Gastroesophageal sphincter (tissue), 4 donors: ENCODE data around the gene FGF3. TPM values are rescaled to one million over a fixed set of nuclear protein-coding genes. Genes with fewer than 3 reads are reported as not detected.

Source experiments
- ATAC-seq: fragments of 150-250 bp; one replicate; pipeline ENCODE4 v1.9.1; 2016; ENCODE audit warnings: mild to moderate bottlenecking, moderate library complexity
- H3K27ac ChIP-seq, 4 donors: fragments of 200-600 bp; sonication (generic) in 3 of 4; 1 replicate in 3 of 4; 2 replicates in 1 of 4; pipeline ENCODE4 v1.5.1; 2016 to 2019
- H3K27me3 ChIP-seq: fragments of 200-600 bp; sonication (generic); one replicate; pipeline ENCODE4 v1.5.1; 2019
- H3K36me3 ChIP-seq, 2 donors: fragments of 200-600 bp; sonication (generic); one replicate each; pipeline ENCODE4 v1.5.1; 2019; ENCODE audit warnings: control low read depth in 1 of 2
- H3K4me1 ChIP-seq, 3 donors: fragments of 200-600 bp; sonication (generic); 1 replicate in 2 of 3; 2 replicates in 1 of 3; pipeline ENCODE4 v1.5.1; 2016 to 2019; ENCODE audit warnings: control low read depth in 2 of 3
- H3K4me3 ChIP-seq, 2 donors: fragments of 200-600 bp; sonication (generic); one replicate each; pipeline ENCODE4 v1.5.1; 2019; ENCODE audit warnings: mild to moderate bottlenecking in 1 of 2, moderate library complexity in 1 of 2
- H3K9me3 ChIP-seq, 3 donors: fragments of 200-600 bp; sonication (generic); one replicate each; pipeline ENCODE4 v1.5.1; 2017 to 2019; ENCODE audit warnings: control low read depth in 2 of 3
- EP300 ChIP-seq: sonication (generic); formaldehyde crosslinking; IDR thresholded peaks from one replicate; pipeline ENCODE4 v1.6.1; 2017; ENCODE audit warnings: antibody characterized with exemption, mild to moderate bottlenecking
- POLR2A ChIP-seq, 2 donors: fragments of 450-650 bp; IDR thresholded peaks; one replicate each; pipeline ENCODE4 v1.6.1; 2017; ENCODE audit warnings: antibody characterized with exemption in 2 of 2, mild to moderate bottlenecking in 2 of 2, moderate library complexity in 1 of 2
- POLR2AphosphoS5 ChIP-seq: sonication (generic); formaldehyde crosslinking; IDR thresholded peaks from one replicate; pipeline ENCODE4 v1.6.1; 2017; ENCODE audit warnings: antibody characterized with exemption
- WGBS, 2 donors: methylation state at CpG; one replicate each; pipeline ENCODE4 v1.1.5; 2018; ENCODE audit warnings: low coverage in 1 of 2; 5-methylcytosine and 5-hydroxymethylcytosine counted together
- total RNA-seq, 4 donors: library from RNA; depleted of rRNA; stranded (reverse); fragments of >200 nt; gene quantifications; one replicate each; pipeline ENCODE4 v1.1.0, GENCODE V29; 2016
- TF ChIP-seq, protein P1 (sequence below), 4 experiments: fragments of 200-600 bp in 2 of 4; fragments of 450-650 bp in 2 of 4; sonication (generic) in 1 of 4; IDR thresholded peaks; one replicate each; pipeline ENCODE4 v1.5.1; 2017 to 2019; ENCODE audit warnings: antibody characterized with exemption in 4 of 4, mild to moderate bottlenecking in 2 of 4, moderate library complexity in 2 of 4

Gene FGF3
- not detected for total RNA-seq

DNA sequence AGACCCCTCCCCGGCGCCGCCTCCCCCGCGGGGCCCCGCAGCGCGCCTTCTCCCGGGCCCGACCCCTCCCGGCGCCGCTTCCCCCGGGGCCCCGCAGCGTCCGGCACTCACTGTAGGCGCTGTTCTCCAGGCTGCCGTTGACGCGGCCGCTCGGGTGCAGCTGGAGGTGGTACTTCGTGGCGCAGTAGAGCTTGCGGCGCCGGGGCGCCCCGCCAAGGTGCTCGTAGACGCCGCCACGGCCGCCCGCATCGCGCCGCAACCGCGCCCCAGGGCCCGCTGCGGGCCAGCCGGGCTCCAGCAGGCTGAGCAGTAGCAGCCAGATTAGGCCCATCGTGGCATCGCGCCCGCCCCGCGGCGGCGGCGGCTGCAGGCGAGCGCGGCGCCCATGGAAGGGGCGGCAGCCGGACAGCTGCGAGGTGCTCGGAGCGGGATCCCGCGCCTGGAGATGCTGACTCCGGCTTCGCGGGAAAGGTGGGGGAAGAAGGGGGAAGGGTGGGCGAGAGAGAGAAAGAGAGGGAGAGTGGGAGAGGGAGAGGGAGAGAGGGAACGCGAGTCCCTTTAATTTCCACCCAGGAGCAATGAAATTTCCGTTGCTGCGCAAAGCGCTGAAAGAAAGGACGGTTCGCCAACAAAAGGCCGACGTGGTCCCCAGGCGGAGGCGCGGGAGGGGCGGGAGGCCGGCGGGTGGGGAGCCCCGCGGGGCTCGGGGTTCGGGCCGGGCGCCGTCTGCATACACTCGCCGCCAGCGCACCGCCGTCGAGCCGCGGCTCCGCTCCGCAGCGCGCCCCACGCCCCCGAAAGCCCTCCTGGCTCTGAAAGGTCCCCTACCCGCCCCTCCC lies at the start of gene FGF3:
FGF3 (minus strand) TSS at position 814 of the 839 bp plus-strand sequence; CDS start at position 331, 483 bp downstream.
- WGBS, 2 donors = no CpG with 5 or more reads among the region's 105 CpGs
- peaks cover 100% of the 10 kb centered on the region for H3K27me3 ChIP-seq
- TF ChIP-seq EP300 = no peak
- no peak for TF ChIP-seq POLR2A (IDR thresholded peaks at IDR 0.05)
- TF ChIP-seq POLR2AphosphoS5 = no peak
- TF ChIP-seq, protein P1, sequence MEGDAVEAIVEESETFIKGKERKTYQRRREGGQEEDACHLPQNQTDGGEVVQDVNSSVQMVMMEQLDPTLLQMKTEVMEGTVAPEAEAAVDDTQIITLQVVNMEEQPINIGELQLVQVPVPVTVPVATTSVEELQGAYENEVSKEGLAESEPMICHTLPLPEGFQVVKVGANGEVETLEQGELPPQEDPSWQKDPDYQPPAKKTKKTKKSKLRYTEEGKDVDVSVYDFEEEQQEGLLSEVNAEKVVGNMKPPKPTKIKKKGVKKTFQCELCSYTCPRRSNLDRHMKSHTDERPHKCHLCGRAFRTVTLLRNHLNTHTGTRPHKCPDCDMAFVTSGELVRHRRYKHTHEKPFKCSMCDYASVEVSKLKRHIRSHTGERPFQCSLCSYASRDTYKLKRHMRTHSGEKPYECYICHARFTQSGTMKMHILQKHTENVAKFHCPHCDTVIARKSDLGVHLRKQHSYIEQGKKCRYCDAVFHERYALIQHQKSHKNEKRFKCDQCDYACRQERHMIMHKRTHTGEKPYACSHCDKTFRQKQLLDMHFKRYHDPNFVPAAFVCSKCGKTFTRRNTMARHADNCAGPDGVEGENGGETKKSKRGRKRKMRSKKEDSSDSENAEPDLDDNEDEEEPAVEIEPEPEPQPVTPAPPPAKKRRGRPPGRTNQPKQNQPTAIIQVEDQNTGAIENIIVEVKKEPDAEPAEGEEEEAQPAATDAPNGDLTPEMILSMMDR (IDR thresholded peaks at IDR 0.05) = no peak
- no peak for ATAC-seq
- no peak within 1 kb of the TSS for H3K27ac ChIP-seq
- H3K9me3 ChIP-seq = no peaks in the 10 kb centered on the region
- H3K4me1 ChIP-seq = peaks cover 0 to 23% (median 0%) of the 10 kb centered on the region in 3 donors
- H3K4me3 ChIP-seq = no peak within 1 kb of the TSS
- H3K36me3 ChIP-seq = no peaks in the 10 kb centered on the region

DNA sequence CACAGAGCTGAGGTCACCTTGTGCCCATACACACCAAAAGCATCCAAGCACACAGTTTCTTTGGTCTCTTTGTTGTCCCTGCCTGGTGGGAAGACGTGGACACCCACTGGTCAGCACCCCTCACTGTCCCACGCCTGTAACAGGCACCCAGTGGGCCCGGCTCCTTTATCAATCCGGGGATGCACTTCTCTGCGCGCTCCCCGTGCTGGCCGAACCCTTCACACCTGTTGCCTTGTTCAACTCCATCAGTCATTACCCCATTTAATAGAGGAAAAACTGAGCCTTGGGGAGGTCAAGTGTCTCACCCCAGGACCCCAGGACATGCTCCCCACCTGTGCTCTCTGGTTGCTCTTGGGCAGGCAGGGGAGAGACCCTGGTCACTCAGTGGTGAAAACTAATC lies 49.7 kb upstream of the FGF3 start:
- Histone ChIP-seq H3K27me3 (peaks cover 50% of the 10 kb centered on the region), H3K4me3 (no peak overlapping the region), H3K36me3 (no peaks in the 10 kb centered on the region), H3K4me1 (no peaks in the 10 kb centered on the region), H3K9me3 (no peaks in the 10 kb centered on the region), H3K27ac (no peak overlapping the region)
- ATAC-seq = no peak
- no peak for TF ChIP-seq EP300
- TF ChIP-seq, protein P1 (IDR thresholded peaks at IDR 0.05) = no peak
- 95% methylated on average over 8 of the region's 8 CpGs; no CpG with 5 or more reads in 1 of the 2 donors for WGBS, 2 donors

DNA sequence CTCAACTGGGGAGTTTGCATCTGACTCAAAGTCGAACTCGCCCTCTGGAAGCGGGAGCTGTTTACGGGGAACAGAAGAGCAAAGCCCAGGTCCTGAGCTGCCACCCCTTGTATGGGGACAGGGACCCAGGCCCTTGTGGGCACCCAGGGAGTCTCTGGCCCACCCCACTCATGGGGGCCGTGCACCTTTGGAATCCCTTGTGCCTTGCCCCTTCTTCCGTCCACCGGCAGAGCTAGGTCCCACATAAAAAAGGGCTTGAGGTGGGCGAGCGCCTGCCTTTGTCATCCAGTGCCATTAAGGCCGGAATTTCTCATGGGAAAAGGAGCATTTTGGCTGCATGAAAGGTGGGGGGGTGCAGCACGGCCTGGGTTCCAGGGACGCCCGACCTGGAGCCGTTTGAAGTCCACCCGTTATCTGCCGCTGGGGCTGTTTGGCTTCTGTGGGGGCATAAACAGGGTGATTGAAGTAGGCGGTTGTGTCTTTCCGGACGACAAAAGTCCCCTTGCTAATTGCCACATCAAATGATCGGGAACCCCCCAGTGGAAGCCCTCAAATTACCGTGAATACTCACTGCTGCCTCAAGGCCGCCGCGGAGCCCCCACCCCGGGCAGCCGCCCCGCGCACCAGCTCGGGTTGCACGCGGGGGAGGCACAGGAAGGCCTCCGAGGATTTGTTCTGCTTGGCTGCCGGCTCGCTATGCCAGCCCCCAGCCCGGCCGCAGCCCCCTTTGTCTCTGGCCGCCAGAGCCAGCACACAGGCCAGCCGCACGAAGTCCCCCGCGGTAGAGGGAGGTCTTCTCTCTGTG lies 49.0 kb upstream of the FGF3 start:
- Histone ChIP-seq H3K27ac (no peak overlapping the region), H3K4me1 (no peaks in the 10 kb centered on the region), H3K27me3 (peaks cover 56% of the 10 kb centered on the region), H3K9me3 (no peaks in the 10 kb centered on the region), H3K36me3 (no peaks in the 10 kb centered on the region), H3K4me3 (no peak overlapping the region)
- ATAC-seq = no peak
- 73% methylated on average over 8 of the region's 41 CpGs; no CpG with 5 or more reads in 1 of the 2 donors for WGBS, 2 donors
- TF ChIP-seq, protein P1 (IDR thresholded peaks at IDR 0.05) = no peak
- TF ChIP-seq POLR2AphosphoS5 = no peak
- no peak for TF ChIP-seq EP300
- TF ChIP-seq POLR2A (IDR thresholded peaks at IDR 0.05) = no peak

DNA sequence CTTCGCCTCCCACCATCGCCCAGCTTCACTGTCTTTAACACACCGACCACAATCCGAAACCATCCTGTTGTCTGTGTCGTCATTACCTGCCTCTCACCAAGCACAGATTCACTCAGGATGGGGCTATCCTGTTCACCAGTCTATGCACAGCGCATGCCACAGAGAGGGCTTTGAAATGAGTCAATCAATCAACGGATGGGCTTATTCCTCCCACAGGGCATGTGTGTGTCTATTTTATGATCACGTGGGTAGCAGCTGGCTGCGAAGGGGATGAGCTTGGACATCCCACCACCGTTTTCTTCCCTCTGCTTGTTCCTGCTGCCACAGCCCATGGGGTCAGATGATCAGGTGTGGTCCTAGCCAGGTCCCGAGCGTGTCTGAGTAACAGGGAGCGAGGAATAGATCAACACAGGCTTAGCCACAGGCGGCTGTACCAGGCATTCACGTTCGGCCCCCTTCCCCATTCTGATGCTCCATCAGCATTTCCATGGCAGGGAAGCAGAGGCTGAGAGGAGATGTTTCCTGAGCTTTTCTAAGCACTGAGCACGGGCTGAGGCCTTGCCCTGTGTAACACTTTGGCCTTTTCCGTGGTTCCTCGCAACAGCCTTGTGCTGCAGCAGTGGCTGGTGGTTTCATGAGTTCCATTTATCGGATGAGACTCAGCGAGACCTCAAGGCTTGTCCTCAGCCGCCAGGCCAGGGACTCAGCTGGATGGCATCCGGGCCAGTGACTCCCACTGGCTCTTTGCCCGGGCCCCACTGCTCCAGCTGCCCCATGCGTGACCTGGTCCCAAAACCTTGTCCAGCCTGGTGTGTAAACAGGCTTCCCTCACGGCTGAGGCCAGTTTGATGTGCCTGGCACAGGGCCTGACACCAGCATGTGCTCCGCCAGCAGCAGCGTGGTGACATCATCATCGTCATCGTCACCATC lies 48.1 kb upstream of the FGF3 start:
- no peak overlapping the region for H3K27ac ChIP-seq
- H3K9me3 ChIP-seq = no peaks in the 10 kb centered on the region
- H3K4me1 ChIP-seq = no peaks in the 10 kb centered on the region
- H3K36me3 ChIP-seq = no peaks in the 10 kb centered on the region
- H3K4me3 ChIP-seq = no peak overlapping the region
- no peak for ATAC-seq
- TF ChIP-seq POLR2AphosphoS5 (no peak), POLR2A (IDR thresholded peaks at IDR 0.05) (no peak), EP300 (no peak)
- TF ChIP-seq, protein P1 (IDR thresholded peaks at IDR 0.05) = no peak
- 87 to 89% methylated on average over 8 to 9 of the region's 30 CpGs for WGBS, 2 donors
- peaks cover 65% of the 10 kb centered on the region for H3K27me3 ChIP-seq
